ENCODE measurements around the gene TUBB2B.
"Not testable (repeated sequence)": the region's sequence is repeated elsewhere in the genome, so short reads cannot be mapped to it uniquely, and the experiment has no call there.

- not testable (repeated sequence) for TF ChIP-seq CTCF, POLR2A (IDR thresholded peaks at IDR 0.05)
Measured at GRCh38 chr6:3244832-3245161, 17.3 kb upstream of the TUBB2B start.
